SK-N-SH treated with all-trans-retinoic acid at 6 μM for 48 hours (cell line): ENCODE measurements around the gene DLG3.
A peak's percentile ranks its signal among the peaks of the same experiment; 100 is the strongest.

Source experiments
- ATAC-seq: fragments of 200-7000 bp; cut with Tn5 transposase; 3 replicates; pipeline ENCODE4 v1.9.1; 2020; ENCODE audit warnings: mild to moderate bottlenecking, moderate library complexity
- ARNTL ChIP-seq: fragments of 450-650 bp; formaldehyde crosslinking; IDR thresholded peaks from 2 replicates; pipeline ENCODE4 v1.5.0; 2020; ENCODE audit warnings: low read depth, mild to moderate bottlenecking, moderate library complexity, borderline replicate concordance
- BACH2 ChIP-seq: fragments of 250-450 bp; sonication (Bioruptor Pico); IDR thresholded peaks from 2 replicates; pipeline ENCODE4 v1.9.0; 2021; ENCODE audit warnings: mild to moderate bottlenecking, borderline replicate concordance
- CSDC2 ChIP-seq: fragments of 250-450 bp; sonication (Bioruptor Pico); IDR thresholded peaks from 2 replicates; pipeline ENCODE4 v1.5.0; 2020; ENCODE audit warnings: mild to moderate bottlenecking, moderate library complexity
- CSRNP3 ChIP-seq: fragments of 250-450 bp; sonication (Bioruptor Pico); IDR thresholded peaks from 2 replicates; pipeline ENCODE4 v1.5.1; 2021; ENCODE audit warnings: mild to moderate bottlenecking, moderate library complexity
- ESRRG ChIP-seq: fragments of 250-450 bp; sonication (Bioruptor Pico); IDR thresholded peaks from 2 replicates; pipeline ENCODE4 v1.6.1; 2021; ENCODE audit warnings: mild to moderate bottlenecking
- GLIS3 ChIP-seq: fragments of 250-450 bp; sonication (Bioruptor Pico); IDR thresholded peaks from 2 replicates; pipeline ENCODE4 v1.5.0; 2020; ENCODE audit warnings: mild to moderate bottlenecking, moderate library complexity
- ISL1 ChIP-seq: fragments of 250-450 bp; sonication (Bioruptor Pico); IDR thresholded peaks from 2 replicates; pipeline ENCODE4 v2.1.2; 2022; ENCODE audit warnings: mild to moderate bottlenecking, moderate library complexity
- OSR1 ChIP-seq: fragments of 250-450 bp; sonication (Bioruptor Pico); IDR thresholded peaks from 2 replicates; pipeline ENCODE4 v1.8.0; 2022; ENCODE audit warnings: moderate library complexity, mild to moderate bottlenecking, inconsistent platforms
- RARB ChIP-seq: fragments of 250-450 bp; sonication (Bioruptor Pico); IDR thresholded peaks from 2 replicates; pipeline ENCODE4 v1.8.0; 2021; ENCODE audit warnings: mild to moderate bottlenecking, moderate library complexity
- SNAI2 ChIP-seq: fragments of 250-450 bp; sonication (Bioruptor Pico); IDR thresholded peaks from 2 replicates; pipeline ENCODE4 v1.5.0; 2020; ENCODE audit warnings: mild to moderate bottlenecking, moderate library complexity
- TCF4 ChIP-seq: fragments of 250-450 bp; sonication (Bioruptor Pico); IDR thresholded peaks from 2 replicates; pipeline ENCODE4 v1.8.0; 2021; ENCODE audit warnings: mild to moderate bottlenecking, moderate library complexity, borderline replicate concordance
- TOX ChIP-seq: fragments of 250-450 bp; sonication (Bioruptor Pico); IDR thresholded peaks from 2 replicates; pipeline ENCODE4 v1.8.0; 2021; ENCODE audit warnings: mild to moderate bottlenecking, moderate library complexity, borderline replicate concordance
- TSHZ2 ChIP-seq: fragments of 250-450 bp; sonication (Bioruptor Pico); IDR thresholded peaks from 2 replicates; pipeline ENCODE4 v1.5.0; 2020; ENCODE audit warnings: mild to moderate bottlenecking, moderate library complexity
- ZC3H10 ChIP-seq: fragments of 250-450 bp; sonication (Bioruptor Pico); IDR thresholded peaks from 2 replicates; pipeline ENCODE4 v1.5.1; 2021; ENCODE audit warnings: mild to moderate bottlenecking, moderate library complexity
- ZFP30 ChIP-seq: fragments of 450-650 bp; formaldehyde crosslinking; IDR thresholded peaks from 2 replicates; pipeline ENCODE4 v1.5.0; 2022; ENCODE audit warnings: mild to moderate bottlenecking, moderate library complexity
- ZNF565 ChIP-seq: fragments of 450-650 bp; formaldehyde crosslinking; conservative IDR thresholded peaks from 2 replicates; pipeline ENCODE4 v1.5.0; 2020; ENCODE audit warnings: low read depth, mild to moderate bottlenecking, moderate library complexity
- ZNF70 ChIP-seq: fragments of 450-650 bp; formaldehyde crosslinking; IDR thresholded peaks from 2 replicates; pipeline ENCODE4 v1.5.0; 2020; ENCODE audit warnings: mild to moderate bottlenecking, moderate library complexity
- TF ChIP-seq, protein P1 (sequence below): fragments of 250-450 bp; sonication (Bioruptor Pico); IDR thresholded peaks from 2 replicates; pipeline ENCODE4 v1.8.0; 2020; ENCODE audit warnings: mild to moderate bottlenecking, moderate library complexity, borderline replicate concordance
- TF ChIP-seq, protein P2 (sequence below): fragments of 250-450 bp; sonication (Bioruptor Pico); IDR thresholded peaks from 2 replicates; pipeline ENCODE4 v1.5.1; 2020; ENCODE audit warnings: low read depth, mild to moderate bottlenecking, moderate library complexity

Gene DLG3

GRCh38 chrX:70427365-70427764 is 17.3 kb upstream of the DLG3 start:
- TF ChIP-seq RARB (CRISPR knock-in tag) (no peak), CSDC2 (no peak), CSRNP3 (no peak)
- no peak for ATAC-seq

DNA sequence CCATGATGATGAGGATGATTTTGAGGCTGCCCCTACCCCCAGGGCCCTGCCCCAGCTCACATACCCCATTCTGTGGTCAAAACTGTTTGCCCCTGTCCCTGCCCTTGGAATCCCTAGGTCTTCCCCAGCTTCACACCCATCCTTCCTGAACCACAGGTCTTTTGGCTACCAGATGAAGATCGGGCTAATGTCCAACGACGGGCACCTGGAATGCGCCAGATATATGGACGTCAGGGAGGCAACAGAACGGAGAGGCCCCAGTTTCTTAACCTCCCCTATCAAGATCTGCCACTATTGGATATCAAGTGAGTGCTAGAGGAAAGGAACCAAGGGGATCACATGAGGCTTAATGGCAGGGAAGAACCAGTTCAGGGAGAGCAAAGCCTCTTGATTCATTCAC is 14.9 kb upstream of the DLG3 start:
- ATAC-seq, result no peak
- TF ChIP-seq, protein P1, sequence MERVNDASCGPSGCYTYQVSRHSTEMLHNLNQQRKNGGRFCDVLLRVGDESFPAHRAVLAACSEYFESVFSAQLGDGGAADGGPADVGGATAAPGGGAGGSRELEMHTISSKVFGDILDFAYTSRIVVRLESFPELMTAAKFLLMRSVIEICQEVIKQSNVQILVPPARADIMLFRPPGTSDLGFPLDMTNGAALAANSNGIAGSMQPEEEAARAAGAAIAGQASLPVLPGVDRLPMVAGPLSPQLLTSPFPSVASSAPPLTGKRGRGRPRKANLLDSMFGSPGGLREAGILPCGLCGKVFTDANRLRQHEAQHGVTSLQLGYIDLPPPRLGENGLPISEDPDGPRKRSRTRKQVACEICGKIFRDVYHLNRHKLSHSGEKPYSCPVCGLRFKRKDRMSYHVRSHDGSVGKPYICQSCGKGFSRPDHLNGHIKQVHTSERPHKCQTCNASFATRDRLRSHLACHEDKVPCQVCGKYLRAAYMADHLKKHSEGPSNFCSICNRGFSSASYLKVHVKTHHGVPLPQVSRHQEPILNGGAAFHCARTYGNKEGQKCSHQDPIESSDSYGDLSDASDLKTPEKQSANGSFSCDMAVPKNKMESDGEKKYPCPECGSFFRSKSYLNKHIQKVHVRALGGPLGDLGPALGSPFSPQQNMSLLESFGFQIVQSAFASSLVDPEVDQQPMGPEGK (CRISPR knock-in tag), result no peak
- no peak for TF ChIP-seq OSR1 (CRISPR knock-in tag)

DNA sequence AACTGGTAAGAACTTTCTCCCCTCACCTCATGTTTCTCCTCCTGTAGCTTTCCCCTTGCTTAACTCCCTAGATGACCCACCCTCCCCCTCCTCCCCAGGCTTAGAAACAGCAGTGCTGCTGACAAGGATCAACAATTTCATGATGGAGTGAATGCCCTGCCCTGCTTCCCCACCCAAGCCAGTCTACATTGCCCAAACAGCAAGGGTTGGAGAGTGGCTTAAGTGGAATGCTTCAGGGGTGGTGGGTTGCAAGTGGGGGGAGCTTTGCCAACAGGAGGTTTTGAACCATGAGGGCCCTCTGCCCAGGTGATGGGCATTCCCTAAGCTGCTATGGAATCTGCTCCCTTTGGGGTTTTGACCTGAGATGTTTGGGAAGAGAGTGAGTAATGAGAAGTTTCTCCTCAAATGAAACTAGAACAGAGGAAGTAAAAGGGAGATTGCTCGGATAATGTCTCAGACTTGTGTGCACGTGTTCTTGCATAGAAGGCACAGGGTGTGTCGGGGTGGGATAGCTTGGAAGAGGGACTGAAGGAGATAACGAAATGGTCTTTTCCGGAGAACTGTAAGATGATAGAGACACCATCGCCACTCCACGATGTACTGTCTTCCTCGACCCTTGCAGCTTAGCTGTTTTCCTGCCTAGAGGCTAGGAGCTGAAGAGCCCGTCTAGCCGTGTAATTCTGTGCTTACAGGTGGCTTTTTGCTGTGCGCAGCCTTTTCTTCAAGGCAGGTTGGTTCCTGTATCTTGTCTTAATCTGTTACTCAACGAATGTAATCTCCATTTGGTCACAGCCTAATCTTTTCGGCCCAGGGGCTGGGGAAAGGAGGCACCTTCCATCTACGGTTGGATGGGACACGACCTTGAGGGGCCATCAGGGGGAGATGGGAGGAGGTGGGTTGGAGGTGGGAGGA is 11.4 kb upstream of the DLG3 start:
- no peak for ATAC-seq
- TF ChIP-seq ARNTL (no peak), ZNF565 (CRISPR knock-in tag) (no peak), ZNF70 (CRISPR knock-in tag) (no peak), TSHZ2 (CRISPR knock-in tag) (no peak), ESRRG (CRISPR knock-in tag) (no peak), TOX (CRISPR knock-in tag) (no peak), BACH2 (CRISPR knock-in tag) (no peak), OSR1 (CRISPR knock-in tag) (no peak), GLIS3 (CRISPR knock-in tag) (no peak), TCF4 (CRISPR knock-in tag) (no peak), SNAI2 (no peak), ZC3H10 (CRISPR knock-in tag) (no peak), ISL1 (CRISPR knock-in tag) (no peak)
- TF ChIP-seq, protein P2, sequence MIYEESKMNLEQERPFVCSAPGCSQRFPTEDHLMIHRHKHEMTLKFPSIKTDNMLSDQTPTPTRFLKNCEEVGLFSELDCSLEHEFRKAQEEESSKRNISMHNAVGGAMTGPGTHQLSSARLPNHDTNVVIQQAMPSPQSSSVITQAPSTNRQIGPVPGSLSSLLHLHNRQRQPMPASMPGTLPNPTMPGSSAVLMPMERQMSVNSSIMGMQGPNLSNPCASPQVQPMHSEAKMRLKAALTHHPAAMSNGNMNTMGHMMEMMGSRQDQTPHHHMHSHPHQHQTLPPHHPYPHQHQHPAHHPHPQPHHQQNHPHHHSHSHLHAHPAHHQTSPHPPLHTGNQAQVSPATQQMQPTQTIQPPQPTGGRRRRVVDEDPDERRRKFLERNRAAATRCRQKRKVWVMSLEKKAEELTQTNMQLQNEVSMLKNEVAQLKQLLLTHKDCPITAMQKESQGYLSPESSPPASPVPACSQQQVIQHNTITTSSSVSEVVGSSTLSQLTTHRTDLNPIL (CRISPR knock-in tag), result no peak
- TF ChIP-seq, protein P1 (CRISPR knock-in tag), result no peak
- TF ChIP-seq, all 23 proteins: peak for 0

GRCh38 chrX:70433848-70434351 is 10.7 kb upstream of the DLG3 start:
- peak; percentile 72 for ATAC-seq
- no peak for TF ChIP-seq ESRRG (CRISPR knock-in tag)
- TF ChIP-seq ZC3H10 (CRISPR knock-in tag), result no peak
- TF ChIP-seq, protein P2 (CRISPR knock-in tag), result no peak
- no peak for TF ChIP-seq BACH2 (CRISPR knock-in tag)
- no peak for TF ChIP-seq ISL1 (CRISPR knock-in tag)
- TF ChIP-seq GLIS3 (CRISPR knock-in tag), result no peak
- no peak for TF ChIP-seq ZNF70 (CRISPR knock-in tag)
- no peak for TF ChIP-seq ARNTL
- TF ChIP-seq ZFP30 (CRISPR knock-in tag), result no peak
